Measurements from ENCODE around the gene WBP1L. TPM values are rescaled to one million over a fixed set of nuclear protein-coding genes. Genes with fewer than 3 reads are reported as not detected.
"Not testable (repeated sequence)": the region's sequence is repeated elsewhere in the genome, so short reads cannot be mapped to it uniquely, and the experiment has no call there.

WBP1L gene
- polyA plus RNA-seq, 1 donor = 41.7 TPM

- no peak for DNase-seq
Observed at GRCh38 chr10:102808380-102808779, 64.6 kb downstream of the WBP1L start.

GRCh38 chr10:102811346-102811745, 67.6 kb downstream of the WBP1L start:
- no peak for DNase-seq

- no peak for DNase-seq
Observed at GRCh38 chr10:102812231-102812876, 68.6 kb downstream of the WBP1L start.

- no peak for DNase-seq
Observed at GRCh38 chr10:102813017-102813541, 69.3 kb downstream of the WBP1L start.

GRCh38 chr10:102813734-102814452, 70.1 kb downstream of the WBP1L start:
- DNase-seq = no peak

GRCh38 chr10:102814453-102814871, 70.7 kb downstream of the WBP1L start:
- DNase-seq = no peak

- no peak for DNase-seq
Observed at GRCh38 chr10:102814873-102815661, 71.3 kb downstream of the WBP1L start.

- DNase-seq = no peak
Observed at GRCh38 chr10:102815790-102816549, 72.2 kb downstream of the WBP1L start.

- DNase-seq = no peak
Observed at GRCh38 chr10:102817175-102817574, 73.4 kb downstream of the WBP1L start.

GRCh38 chr10:102819054-102819453, 75.3 kb downstream of the WBP1L start:
- DNase-seq = no peak

GRCh38 chr10:102820008-102820407, 76.3 kb downstream of the WBP1L start:
- DNase-seq = not testable (repeated sequence)

- DNase-seq = no peak
Observed at GRCh38 chr10:102822222-102822621, 78.5 kb downstream of the WBP1L start.

- DNase-seq = no peak
Observed at GRCh38 chr10:102824664-102825063, 80.9 kb downstream of the WBP1L start.

- no peak for DNase-seq
Observed at GRCh38 chr10:102826148-102826796, 82.5 kb downstream of the WBP1L start.

GRCh38 chr10:102827597-102827975, 83.8 kb downstream of the WBP1L start:
- DNase-seq = no peak

- no peak for DNase-seq
Observed at GRCh38 chr10:102831322-102832071, 87.7 kb downstream of the WBP1L start.

GRCh38 chr10:102832248-102832647, 88.5 kb downstream of the WBP1L start:
- DNase-seq = no peak

GRCh38 chr10:102832987-102833386, 89.2 kb downstream of the WBP1L start:
- no peak for DNase-seq

GRCh38 chr10:102834143-102834542, 90.4 kb downstream of the WBP1L start:
- DNase-seq = no peak

- peak; percentile 79 for DNase-seq
Observed at GRCh38 chr10:102835007-102835482, 91.3 kb downstream of the WBP1L start.
